Globus pallidus (tissue), 1 donor: ENCODE measurements around the gene SRGAP2B.
"Not testable (repeated sequence)": the region's sequence is repeated elsewhere in the genome, so short reads cannot be mapped to it uniquely, and the experiment has no call there.

ENCODE experiments used
- DNase-seq: peaks from one replicate; pipeline ENCODE4 v3.0.0-alpha.2; 2015; ENCODE audit warnings: low spot score

Gene SRGAP2B

GRCh38 chr1:145095284-145096057 is at the start of gene SRGAP2B, which contains the start of gene FAM72D:
Gene SRGAP2B (minus strand): TSS chr1:145095328. CDS start chr1:145092901, 2,427 bp downstream.
Gene FAM72D (plus strand): TSS chr1:145095974. CDS start chr1:145096848, 874 bp downstream.
- DNase-seq, result not testable (repeated sequence)

- DNase-seq, result not testable (repeated sequence)
Measured at GRCh38 chr1:145144264-145144913, 49.3 kb upstream of the SRGAP2B start.

GRCh38 chr1:145140549-145140948 is 45.4 kb upstream of the SRGAP2B start:
- not testable (repeated sequence) for DNase-seq

- DNase-seq, result not testable (repeated sequence)
Measured at GRCh38 chr1:145134476-145134875, 39.3 kb upstream of the SRGAP2B start.

GRCh38 chr1:145128697-145129469 is 33.8 kb upstream of the SRGAP2B start:
- DNase-seq, result not testable (repeated sequence)

GRCh38 chr1:145127144-145127543 is 32.0 kb upstream of the SRGAP2B start:
- DNase-seq, result not testable (repeated sequence)

- DNase-seq, result not testable (repeated sequence)
Measured at GRCh38 chr1:145125112-145125511, 30.0 kb upstream of the SRGAP2B start.

- DNase-seq, result not testable (repeated sequence)
Measured at GRCh38 chr1:145123992-145124641, 29.0 kb upstream of the SRGAP2B start.

GRCh38 chr1:145123062-145123395 is 27.9 kb upstream of the SRGAP2B start:
- not testable (repeated sequence) for DNase-seq

- DNase-seq, result not testable (repeated sequence)
Measured at GRCh38 chr1:145122344-145123061, 27.4 kb upstream of the SRGAP2B start.

GRCh38 chr1:145119842-145120241 is 24.7 kb upstream of the SRGAP2B start:
- not testable (repeated sequence) for DNase-seq

- DNase-seq, result not testable (repeated sequence)
Measured at GRCh38 chr1:145115587-145116493, 20.7 kb upstream of the SRGAP2B start.

- DNase-seq, result not testable (repeated sequence)
Measured at GRCh38 chr1:145114560-145115057, 19.5 kb upstream of the SRGAP2B start.

- not testable (repeated sequence) for DNase-seq
Measured at GRCh38 chr1:145112703-145113102, 17.6 kb upstream of the SRGAP2B start.

- not testable (repeated sequence) for DNase-seq
Measured at GRCh38 chr1:145111674-145112073, 16.5 kb upstream of the SRGAP2B start.

- DNase-seq, result not testable (repeated sequence)
Measured at GRCh38 chr1:145103294-145103693, 8.2 kb upstream of the SRGAP2B start.

GRCh38 chr1:145101725-145102124 is 6.6 kb upstream of the SRGAP2B start:
- DNase-seq, result not testable (repeated sequence)

- not testable (repeated sequence) for DNase-seq
Measured at GRCh38 chr1:145094655-145095211, 395 bp downstream of the SRGAP2B start.

- not testable (repeated sequence) for DNase-seq
Measured at GRCh38 chr1:145093517-145094149, 1.5 kb downstream of the SRGAP2B start.
